NCI-H524 (cell line): ENCODE data around the gene FTSJ3.

ENCODE experiments used
- DNase-seq, 2 experiments: peaks; one replicate each; lab custom pipeline; 2025; lab: John Stamatoyannopoulos, UW

FTSJ3 gene

DNA sequence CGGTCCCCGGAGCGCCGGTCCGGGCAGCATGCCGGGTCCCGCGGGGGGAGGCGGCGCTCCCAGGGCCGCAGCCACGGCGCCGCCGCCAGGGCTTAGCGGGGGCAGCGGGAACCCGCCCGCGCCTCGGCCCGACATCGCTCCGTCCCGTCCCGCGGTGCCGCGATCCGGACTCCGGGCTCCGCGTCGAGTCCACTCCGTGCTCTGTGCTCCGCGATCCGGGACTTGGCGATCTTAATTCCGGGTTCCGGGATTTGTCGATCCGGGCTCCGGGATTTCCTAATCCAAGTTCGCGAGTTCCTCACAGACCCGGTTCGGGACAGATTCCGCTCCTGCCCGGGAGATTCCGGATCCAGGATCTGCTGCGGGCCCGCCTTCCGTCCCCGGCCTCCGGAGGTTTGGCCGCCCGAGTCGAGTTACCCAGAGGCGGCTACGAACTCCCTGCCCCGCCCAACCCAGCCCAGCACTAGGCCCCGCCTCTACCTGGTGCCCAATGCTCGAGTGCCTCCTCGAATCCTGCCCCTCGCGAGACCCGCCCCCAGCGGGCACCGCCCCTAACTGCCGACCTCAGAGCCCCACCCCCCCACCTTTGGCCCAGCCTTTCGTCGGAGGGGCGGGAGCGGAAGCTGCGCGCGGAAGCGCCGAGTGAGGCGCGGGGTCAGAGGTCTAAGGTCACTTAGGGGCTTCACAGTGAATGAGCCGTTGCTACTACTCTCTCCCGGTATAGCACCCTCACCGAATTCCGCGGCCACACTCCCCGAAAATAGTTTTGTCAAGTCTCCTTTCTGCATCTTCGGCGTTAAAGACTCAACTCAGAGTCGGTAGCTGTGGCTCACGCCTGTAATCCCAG is 15.3 kb upstream of the FTSJ3 start, which contains the start of gene SMARCD2:
TSS of gene SMARCD2 (minus strand) at position 146 of the 847 bp plus-strand sequence. CDS start at position 135, 11 bp downstream.
- DNase-seq, result peak; percentile 100

DNA sequence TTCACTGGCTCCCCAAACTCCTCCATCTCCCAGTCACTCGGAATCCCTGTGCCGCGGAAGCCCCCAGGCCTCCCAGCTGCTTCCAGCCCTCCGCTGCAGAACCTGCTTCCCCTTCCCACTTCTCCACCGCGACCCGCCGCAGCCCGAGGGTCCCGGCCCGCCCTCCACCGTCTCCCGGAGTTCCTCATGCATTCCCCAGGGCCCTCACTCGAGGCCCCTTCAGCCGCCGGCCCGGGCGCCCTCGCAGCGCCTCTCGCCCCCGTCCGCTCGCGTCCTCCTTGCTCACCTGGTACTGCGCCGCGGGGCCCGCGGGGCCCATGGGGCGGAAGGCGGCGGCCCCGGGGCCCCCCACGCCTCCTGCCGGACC is 14.7 kb upstream of the FTSJ3 start:
- DNase-seq, result peak; percentile 35 to 61

DNA sequence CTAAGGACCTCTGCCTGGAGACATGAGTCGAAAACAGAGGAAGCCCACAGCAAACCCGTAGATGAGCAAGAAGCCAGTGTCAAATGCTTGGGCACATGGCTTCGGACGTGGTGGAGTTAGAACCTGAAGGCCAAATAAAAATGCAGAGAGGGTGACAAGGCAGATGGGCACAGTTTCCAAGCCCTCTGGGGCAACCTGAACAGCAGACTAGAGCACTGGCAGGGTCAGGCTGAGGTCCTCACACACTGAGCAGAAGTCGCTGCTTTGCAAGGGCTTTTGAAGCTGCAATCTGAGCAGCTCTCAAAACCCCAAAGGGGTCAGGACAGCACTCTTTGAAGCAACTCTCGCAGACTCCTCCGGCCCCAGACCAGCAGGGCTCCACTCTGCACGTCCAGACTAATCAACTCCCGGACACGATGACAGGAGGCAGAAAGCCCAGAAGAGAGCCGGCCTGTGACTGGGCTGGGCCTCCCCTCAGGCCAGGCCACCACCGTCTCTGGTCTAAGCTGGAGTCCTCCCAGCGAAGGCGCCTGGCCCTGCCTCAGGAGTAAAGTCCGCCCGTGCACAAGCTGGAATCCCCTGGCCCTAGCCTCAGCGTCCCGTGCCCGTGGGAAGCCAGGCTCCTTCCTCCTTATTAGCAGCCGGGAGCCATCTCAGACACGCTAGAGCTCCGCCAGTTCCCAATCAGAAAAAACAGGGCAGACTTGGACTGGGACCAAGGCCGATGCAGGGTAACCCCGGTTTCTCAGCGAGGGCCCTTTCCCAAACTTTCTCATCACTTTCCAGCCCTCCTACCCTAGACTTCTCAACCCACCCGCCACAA is 14.1 kb upstream of the FTSJ3 start:
- peak in 1 of 2 experiments; percentile 58 for DNase-seq

DNA sequence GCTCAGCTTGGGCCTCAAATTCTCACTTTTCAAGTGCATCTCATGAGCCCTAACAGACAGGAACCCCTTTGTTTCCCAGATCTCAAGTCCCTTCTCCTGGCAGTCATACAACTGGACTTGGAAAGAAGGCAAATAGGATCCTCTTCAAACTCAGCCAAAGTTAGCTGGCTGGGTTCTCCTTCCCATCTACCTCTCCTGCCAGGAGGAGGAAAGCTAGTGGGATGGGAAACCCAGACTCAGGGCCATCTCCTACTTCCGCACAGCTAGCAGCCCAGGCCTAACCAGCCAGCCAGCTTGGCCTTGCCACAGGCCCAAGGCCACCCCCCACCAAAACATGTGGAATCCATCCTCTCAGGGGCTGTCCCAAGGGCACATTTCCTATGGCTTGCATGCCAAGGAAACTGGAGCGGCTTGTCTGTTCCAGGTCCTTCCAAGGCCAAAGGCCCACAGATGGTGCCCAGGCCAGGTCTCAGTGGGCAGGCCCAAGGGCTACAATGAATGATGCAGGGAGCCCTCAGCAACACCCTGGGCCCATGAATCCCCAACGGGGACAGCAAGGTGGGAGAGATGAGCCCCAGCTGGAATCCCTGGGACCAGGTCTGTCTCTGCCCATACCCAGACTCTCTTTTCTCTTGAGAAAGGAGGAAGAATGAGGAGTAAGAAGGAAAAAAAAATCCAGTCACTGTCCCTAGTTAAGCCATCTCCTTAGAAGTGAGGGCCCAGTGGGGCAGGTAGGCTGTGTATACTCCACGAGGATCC is 13.3 kb upstream of the FTSJ3 start:
- no peak for DNase-seq

DNA sequence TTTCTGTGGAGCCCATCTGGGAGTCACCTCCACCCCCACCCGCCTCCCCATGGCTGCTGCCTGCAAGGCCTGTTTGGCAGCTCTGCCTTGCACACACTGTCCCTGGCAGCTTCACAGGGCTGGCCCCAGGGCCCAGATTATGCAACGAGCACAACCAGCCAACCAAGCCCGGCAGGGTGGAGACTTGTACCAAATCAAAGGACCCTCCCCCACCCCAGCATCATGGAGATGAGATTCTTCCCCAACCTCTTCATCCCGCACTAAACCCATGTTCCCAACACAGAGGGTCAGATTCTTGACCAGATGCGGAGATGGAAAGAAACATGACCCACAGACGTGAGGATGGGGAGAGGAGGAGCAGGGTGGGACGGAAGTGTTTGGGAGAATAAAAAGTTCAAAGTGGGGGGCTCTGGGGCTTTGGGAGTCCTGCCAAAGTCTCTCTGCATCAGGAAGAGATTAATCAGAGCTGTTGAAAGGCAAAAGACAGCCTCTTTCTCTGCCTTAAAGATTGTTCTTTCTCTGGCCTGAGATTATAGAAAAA is 11.2 kb upstream of the FTSJ3 start:
- DNase-seq, result no peak

DNA sequence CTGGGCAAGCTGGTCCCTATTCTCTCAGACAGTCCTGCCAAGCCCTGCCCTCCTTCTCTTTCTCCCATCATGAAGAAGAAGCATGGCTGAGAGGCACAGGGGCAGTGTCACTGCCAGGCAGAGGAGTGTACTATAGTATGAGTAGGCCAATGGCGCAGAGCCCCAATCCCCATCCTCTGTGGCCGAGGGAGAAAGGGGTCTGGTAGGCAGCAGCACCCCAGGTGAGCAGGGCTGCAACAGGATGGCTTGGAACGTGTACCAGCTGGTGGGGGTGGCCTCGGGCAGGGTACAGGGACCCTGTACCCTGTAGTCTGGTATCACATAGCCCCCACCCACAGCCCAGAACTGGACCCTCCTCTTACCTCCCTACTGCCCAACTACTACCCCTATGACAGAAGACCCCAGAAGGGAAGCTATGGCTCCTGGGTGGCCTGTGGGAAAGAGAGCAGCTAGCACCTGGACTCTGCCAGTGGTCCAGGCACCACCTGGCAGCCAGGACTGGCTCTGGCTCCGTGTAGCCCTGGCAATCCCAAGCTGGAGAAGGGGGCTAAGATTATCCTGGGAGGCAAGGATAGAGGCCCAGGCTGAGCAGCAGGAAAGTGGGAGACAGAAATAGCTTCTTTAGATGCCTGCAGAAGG is 10.6 kb upstream of the FTSJ3 start:
- DNase-seq, result peak in 1 of 2 experiments; percentile 28

DNA sequence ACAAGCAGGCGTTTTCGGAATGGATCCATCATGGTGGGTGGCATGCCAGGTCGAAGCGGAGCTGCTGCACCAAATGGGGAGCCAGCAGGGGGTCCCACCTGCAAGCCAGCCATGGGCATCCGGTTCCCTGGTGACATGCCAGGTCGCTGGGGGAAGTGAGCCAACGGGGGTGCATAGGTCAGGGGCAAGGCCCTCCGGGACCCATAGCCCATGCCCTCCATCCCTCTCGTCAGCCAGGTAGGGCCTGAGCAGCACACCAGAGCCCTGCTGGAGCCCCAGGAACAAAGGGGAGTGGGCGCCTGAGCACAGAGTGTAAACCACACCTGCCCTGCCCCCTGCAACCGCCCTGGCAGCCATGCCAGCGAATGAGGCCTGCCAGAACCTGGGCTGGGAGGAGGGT is 10.0 kb upstream of the FTSJ3 start:
- no peak for DNase-seq

DNA sequence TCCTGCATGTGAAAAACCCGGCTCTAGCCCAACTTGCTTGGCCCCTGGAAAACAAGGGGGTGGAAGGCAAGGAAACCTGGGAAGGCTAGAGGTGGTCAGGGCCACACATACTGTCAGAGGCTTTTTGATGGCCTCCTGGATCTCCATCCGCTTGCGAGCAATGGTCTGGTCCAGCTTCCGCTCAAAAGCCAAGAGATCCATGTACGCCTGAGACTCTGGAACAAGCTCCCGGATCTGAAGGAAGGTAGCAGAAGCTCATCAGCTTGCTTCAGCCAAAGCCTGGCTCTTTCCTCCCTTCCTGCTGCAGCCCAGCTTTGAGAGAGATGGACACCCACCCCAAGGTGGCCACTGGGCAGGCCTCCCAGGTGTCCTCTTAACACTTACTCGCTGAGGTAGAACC is 9.3 kb upstream of the FTSJ3 start:
- no peak for DNase-seq

DNA sequence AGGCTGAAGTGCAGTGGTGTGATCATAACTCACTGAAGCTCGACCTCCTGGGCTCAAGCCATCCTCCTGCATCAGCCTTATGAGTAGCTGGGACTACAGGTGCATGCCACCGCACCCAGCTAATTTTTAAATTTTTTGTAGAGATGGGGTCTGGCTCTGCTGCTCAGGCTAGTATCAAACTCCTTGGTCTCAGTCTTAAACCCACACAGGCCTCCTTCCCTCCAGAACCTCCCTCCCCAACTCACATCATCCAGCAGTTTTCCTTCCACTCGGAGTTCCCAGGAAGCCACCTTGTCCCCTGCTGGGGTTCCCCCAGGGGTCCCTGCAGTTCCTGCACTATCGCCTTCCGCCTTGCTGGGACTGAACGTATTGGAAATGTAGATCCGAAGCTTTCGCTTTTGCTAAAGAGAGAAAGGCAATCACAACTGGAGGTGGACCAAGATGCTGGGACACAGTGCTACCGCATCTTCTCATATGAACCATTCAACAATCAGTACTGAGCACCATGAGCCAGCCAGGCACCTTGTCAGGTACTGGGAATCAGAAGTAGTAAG is 7.8 kb upstream of the FTSJ3 start:
- no peak for DNase-seq

DNA sequence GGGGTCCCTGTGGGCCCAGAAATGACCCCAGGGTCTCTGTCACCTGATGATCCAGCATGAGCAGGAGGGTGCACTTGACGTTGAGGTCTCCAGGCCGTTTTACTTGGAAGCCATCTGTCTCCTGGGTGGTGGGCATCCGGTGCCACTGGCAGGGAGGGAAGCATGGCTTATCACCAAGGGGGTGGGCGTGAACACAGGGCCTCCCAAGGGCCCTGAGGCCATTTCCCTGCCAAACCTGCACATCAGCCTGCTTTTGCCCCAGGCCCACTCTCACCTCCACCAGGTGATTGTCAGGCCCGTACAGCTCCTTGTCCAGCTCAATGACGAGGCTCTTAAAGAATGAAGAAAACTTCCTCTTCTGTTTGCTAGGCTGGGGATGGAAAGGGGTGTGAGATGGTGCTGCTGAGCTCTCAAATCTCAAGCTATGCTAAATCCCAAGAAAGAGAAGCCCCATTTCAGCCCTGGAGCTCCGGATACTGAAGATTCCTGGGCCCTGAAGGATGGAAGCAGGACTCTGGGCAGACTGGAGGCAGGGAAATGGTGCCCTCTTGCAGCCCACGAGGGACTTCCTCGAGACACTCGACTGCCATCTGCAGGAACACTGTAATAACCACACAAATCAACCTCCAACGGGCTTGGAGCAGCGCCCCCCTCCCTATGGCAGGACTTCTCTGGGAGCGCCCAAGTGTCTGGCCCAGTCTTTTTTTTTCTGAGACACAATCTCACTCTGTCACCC is 7.1 kb upstream of the FTSJ3 start:
- DNase-seq, result peak; percentile 71 to 90

DNA sequence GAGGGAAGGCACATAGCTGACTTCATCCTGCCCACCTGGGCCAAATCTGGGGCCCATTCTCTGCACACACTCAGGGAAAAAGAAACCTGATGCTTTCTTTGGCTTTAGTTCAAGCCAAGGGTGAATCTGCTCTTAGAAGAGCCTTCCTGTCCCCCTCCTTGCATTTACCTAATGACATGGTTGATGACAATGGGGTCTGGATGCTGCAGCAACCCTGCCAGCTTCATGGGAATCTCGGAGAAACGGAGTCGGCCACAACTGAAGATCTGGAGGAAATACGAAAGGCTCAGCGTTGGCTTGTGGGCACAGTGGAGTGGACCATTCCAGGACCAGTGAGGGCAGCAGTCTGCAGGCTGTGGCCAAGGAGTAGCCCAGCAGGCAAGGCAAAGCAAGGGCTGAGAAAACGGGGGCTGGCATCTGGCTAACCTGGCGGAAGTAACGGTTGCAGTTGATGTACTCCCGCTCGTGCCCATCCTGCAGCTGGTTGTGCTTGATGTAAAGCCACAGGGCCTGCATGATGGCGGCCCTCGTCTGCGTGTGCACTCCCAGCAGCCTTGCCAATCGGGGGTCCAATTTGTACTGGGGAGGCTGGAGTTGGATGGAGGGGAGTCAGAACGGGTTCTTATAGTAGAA is 6.4 kb upstream of the FTSJ3 start:
- no peak for DNase-seq

DNA sequence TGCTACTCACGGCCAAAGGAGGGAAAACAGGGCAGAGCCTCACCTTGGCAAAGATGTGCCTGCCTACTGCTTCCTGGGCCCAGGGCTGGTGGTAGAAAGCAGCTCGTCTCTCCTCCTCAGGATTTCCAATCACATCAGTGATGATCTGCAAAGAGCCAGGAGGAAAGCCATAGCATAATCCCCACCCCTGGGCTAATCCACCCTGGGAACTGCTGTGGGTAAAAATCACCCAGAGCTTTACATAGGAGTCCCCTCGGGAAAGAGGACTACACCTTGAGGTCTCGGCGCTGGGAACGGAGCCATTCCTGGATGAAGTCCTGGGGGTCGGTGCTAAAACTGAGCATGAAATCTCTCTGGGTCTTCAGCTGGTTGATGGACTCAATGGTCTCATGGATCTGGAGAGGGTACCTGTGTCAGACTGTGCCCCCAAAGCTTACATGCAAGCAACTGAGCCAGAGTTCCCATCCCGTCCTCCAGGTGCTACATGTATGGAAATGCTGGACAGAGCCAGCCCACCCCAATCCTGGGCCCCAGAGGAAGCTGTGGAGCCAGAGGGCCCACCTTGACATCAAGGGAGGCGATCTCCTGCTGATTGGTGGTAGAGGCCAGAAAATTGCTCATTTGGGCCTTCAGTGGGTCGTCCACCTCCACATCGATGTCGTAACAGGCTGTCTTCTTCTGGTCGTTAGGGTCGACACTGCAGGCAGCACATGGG is 5.7 kb upstream of the FTSJ3 start:
- no peak for DNase-seq

DNA sequence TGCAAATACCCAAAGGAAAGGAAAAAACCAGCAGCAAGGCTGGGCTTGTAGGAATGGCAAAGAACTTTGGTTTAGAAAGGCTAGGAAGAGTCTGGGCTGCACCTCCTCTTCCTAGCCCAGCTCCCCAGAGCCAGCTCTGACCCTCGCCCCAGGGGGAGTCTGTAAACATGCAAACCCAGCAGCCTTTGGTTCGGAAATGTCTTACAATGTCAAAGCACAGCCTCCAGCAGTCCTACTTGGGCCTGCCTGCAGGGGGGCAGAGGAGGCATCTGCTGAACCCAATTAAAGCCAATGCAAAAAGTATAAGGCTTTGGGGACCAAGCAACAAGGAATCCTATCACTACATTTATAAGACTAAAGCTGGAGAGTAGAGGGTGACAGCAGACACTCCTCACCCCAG is 5.0 kb upstream of the FTSJ3 start:
- no peak for DNase-seq

DNA sequence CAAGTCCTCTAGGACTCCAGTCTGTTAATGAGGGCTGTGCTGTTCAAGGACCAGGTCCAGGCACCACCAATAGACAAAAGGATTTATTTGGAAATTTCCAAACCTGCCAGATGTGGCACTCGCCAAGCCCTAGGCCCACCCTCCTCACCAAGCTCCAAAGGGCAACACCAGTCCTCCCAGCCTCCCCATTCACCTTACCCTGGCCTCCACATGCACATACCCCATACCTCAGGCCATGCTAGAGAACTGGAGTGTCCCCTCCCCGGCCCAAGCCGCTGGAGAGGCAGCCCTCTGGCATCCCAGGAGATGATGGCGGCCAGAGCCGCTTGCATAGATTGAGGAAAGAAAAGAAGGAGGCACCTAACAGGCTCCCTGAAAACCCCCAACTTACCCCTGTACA is 4.6 kb upstream of the FTSJ3 start:
- no peak for DNase-seq

DNA sequence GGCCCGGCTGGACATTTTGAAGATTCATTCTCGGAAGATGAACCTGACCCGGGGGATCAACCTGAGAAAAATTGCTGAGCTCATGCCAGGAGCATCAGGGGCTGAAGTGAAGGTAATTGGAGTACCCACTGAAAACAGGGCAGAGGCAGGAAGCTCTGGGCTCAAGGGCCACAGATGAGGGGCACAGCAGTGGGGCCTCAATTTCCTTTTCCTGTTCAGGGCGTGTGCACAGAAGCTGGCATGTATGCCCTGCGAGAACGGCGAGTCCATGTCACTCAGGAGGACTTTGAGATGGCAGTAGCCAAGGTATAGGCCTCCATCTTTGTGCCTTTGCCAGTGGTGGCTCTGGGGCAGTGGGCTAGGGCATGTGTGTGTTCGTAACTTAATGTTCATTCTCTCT is 4.0 kb upstream of the FTSJ3 start:
- no peak for DNase-seq

DNA sequence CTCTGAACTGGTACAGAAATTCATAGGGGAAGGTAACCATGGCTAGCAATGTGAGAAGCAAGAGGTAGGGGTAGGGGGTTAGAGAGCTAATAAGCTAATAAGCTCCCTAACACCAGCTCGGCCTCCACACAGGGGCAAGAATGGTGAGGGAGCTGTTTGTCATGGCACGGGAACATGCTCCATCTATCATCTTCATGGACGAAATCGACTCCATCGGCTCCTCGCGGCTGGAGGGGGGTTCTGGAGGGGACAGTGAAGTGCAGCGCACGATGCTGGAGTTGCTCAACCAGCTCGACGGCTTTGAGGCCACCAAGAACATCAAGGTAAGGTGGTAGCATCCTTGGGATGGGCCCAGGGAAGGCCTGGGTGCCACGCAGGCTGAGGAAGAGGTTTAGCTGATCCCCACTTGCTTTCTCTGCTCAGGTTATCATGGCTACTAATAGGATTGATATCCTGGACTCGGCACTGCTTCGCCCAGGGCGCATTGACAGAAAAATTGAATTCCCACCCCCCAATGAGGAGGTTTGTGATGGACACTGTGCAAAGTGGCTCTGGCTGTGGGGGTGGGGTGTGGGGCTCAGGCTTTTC is 3.5 kb upstream of the FTSJ3 start:
- no peak for DNase-seq

DNA sequence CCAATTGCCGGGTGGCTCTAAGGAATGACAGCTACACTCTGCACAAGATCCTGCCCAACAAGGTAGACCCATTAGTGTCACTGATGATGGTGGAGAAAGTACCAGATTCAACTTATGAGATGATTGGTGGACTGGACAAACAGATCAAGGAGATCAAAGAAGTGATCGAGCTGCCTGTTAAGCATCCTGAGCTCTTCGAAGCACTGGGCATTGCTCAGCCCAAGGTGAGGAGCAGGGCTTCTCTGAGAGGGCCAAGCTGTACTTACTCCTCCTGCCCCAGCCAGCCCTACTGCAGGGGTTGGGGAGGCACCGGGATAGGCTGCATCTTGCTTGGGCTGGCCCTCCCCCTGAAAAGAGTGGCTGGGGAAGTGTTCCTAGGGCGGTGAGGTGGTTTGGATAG is 2.8 kb upstream of the FTSJ3 start:
- no peak for DNase-seq

DNA sequence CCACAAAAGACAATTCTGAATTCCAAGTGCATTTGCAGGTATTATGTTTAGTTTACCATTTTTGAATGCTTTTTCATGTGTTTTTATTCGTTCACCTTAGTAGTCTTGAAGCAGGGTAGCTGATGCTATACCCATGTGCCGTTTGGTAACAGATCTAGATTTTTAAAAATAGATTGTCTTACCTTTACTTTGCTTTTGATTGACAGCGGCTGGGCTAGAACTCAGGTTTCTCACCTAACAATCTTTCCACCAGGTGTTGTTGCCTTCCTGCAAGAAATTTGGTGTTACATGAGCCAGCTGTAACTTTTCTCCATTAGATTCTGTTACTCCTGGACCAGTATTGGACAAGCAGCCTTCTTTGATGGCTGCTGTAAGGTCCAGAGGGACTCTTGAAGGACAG is 1.5 kb upstream of the FTSJ3 start:
- DNase-seq, result no peak

DNA sequence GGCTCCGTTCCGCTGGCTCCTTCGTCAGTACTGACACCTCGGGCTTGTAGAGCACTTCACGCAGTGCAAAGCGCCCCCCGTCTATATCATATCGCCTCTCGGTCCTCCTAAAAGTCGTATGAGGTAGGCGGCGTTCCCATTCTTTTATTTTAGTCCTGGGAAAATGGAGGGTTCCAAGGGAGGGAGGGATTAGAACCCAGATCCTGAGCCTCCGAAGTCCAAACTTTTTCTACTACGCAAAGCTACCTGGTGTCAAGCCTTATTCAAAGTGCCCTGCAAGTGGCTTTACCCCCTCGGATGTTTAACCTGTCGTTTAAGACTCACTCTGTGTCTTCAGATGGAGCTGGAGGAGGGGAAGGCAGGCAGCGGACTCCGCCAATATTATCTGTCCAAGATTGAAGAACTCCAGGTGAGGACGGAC is 348 bp upstream of the FTSJ3 start:
- DNase-seq, result no peak
